ENCODE data around the gene TRIP10.
"Not testable (repeated sequence)": the region's sequence is repeated elsewhere in the genome, so short reads cannot be mapped to it uniquely, and the experiment has no call there.

The TRIP10 gene

DNA sequence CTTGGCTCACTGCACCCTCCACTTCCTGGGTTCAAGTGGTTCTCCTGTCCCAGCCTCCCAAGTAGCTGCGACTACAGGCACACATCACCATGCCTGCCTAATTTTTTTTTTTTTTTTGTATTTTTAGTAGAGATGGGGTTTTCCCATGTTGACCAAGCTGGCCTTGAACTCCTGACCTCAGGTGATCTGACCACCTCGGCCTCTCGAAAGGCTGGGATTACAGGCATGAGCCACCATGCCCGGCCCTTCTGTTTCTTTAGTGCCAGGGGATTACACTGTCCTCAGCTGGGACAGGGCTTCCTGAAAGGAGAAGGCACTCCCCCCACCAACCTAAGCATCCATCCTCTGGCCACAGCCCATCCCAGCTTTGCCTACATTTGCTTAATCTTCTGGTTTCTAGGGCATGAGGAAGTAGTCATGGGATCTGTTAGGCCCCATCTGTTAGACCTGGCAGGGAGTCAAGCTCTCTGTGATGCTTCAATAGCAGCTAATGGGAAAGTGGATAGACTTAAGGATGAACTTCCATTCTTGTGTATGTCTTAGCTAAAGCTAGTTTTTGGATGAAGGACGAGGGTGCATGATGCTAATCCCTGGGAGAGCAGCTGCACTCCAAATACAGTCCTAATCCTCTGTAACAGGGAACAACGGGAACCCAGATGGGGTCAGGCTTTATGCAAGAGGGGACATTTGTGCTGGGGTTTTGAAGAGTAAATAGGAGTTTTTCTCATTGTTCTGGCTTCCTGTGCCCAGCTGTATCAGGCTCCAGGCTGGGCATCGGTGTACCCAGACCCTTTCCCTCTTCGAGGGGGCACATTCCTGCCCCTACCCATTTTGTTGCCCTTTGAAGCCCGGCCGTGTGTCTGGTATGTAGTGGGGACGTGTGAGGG lies 35.6 kb downstream of the TRIP10 start:
- intact Hi-C loops (cut with DNase I) = no loop called here
- DNase-seq = no peak

DNA sequence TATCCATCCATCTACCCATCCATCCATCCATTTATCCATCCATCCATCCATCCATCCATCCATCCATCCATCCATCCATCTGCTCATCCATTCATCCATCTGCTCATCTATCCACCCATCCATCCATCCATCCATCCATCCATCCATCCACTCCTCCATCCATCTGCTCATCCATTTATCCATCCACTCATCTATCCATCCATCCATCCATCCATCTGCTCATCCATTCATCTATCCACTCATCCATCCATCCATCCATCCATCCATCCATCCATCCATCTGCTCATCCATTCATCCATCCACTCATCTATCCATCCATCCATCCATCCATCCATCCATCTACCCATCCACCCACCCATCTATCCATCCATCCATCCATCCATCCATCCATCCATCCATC lies 36.6 kb downstream of the TRIP10 start:
- intact Hi-C loops (cut with DNase I); DNase-seq: not testable (repeated sequence)

DNA sequence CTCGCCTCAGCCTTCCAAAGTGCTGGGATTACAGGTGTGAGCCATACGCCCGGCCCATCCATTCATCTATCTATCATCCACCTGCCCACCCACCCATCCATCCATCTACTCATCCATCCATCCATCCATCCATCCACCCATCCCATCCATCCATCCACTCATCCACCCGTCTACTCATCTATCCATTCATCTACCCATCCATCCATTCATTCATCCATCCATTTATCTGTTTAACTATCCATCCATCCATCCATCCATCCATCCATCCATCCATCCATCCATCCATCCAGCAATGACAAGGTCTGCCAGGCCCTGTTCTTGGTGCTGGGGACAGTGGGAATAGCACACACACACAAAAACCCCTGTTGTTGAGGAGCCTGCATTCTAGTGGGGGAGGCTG lies 37.5 kb downstream of the TRIP10 start:
- intact Hi-C loops (cut with DNase I) = no loop called here
- DNase-seq = no peak

DNA sequence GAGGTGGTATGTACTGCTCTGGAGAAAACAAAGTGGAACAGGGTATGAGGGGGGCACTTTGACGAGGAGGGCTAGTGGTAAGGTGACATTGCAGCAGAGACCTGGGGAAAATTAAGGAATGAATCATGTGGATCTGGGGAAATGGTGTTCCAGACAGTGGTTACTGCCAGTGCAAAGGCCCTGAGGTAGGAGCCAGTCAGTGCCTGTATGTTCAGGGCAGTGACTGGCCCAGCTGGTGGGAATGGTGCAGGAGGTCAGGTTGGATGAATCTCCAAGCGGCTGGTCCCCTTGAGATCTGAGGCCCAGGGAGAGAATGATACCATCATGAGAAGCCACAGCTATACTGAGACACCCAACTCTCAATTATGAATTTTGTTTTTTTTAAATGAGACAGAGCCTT lies 38.0 kb downstream of the TRIP10 start:
- intact Hi-C loops (cut with DNase I) = no loop called here
- DNase-seq = no peak

DNA sequence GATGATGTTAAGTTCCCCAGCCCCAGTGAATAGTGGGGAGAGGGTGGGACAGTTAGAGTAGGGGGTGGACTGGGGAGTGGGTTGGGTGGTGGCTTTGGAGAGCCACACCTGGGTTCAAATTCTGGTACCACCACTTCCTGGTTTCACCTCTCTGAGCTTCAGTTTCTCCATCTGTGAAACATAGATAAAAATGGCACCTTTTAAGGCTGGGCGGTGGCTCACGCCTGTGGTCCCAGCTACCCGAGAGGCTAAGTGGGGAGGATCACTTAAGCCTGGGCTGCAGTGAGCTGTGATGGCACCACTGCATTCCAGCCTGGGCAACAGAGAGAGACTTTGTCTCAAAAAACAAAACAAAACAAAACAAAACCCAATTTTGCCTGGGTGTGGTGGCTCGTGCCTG lies 38.9 kb downstream of the TRIP10 start:
- intact Hi-C loops (cut with DNase I) = no loop called here
- DNase-seq = no peak

DNA sequence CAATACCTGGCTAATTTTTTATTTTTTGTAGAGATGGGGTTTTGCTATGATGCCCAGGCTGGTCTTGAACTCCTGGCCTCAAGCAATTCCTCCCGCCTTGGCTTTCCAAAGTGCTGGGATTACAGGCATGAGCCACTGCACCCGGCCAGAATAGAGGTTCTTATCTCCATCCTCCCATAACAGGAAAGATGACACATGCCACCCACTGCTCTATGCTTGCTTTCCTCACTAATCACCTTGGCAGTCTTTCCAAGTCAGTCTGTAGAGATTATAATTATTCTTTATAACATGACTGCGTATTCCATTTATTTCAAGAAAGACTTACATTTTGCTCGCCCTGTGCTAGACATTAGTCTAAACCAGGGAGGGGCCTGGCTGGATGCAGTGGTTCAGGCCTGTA lies 39.7 kb downstream of the TRIP10 start:
- intact Hi-C loops (cut with DNase I) = no loop called here

DNA sequence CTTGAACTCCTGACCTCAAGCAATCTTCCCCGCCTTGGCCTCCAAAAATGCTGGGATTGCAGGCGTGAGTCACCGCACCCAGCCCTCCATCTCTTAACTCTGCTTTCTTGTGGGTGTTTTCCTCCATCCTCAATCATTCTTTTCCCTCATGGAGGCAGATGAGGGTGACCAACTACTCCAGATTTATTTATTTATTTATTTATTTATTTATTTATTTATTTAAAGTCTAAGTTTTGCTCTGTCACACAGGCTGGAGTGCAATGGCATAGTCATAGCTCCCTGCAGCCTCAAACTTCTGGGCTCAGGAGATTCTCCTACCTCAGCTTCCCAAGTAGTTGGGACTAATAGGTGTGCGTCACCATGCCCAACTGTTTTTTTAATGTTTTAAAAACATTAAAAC lies 47.9 kb downstream of the TRIP10 start:
- intact Hi-C loops (cut with DNase I) = no loop called here
- DNase-seq = no peak

More for the DNA sequence above, 39.7 kb downstream of the TRIP10 start:
- no peak for DNase-seq

DNA sequence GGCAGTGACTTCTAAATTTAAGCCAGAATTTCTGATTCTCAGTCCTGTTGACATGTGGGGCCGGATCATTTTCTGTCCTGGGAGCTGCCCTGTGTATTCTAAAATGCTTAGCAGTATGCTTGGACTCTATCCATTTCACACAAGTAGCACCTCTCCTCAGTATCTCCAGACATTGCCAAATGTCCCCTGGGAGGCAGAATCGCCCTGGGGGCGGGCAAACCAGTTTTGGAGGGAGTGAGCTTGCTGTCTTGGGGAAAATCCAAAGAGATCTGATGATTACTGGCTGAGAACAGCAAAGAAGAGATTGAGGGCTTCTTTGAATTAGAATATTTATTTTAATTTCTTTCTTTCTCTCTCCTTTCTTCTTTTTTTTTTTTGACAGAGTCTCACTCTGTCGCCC lies 49.4 kb downstream of the TRIP10 start:
- intact Hi-C loops (cut with DNase I) = no loop called here
- no peak for DNase-seq

DNA sequence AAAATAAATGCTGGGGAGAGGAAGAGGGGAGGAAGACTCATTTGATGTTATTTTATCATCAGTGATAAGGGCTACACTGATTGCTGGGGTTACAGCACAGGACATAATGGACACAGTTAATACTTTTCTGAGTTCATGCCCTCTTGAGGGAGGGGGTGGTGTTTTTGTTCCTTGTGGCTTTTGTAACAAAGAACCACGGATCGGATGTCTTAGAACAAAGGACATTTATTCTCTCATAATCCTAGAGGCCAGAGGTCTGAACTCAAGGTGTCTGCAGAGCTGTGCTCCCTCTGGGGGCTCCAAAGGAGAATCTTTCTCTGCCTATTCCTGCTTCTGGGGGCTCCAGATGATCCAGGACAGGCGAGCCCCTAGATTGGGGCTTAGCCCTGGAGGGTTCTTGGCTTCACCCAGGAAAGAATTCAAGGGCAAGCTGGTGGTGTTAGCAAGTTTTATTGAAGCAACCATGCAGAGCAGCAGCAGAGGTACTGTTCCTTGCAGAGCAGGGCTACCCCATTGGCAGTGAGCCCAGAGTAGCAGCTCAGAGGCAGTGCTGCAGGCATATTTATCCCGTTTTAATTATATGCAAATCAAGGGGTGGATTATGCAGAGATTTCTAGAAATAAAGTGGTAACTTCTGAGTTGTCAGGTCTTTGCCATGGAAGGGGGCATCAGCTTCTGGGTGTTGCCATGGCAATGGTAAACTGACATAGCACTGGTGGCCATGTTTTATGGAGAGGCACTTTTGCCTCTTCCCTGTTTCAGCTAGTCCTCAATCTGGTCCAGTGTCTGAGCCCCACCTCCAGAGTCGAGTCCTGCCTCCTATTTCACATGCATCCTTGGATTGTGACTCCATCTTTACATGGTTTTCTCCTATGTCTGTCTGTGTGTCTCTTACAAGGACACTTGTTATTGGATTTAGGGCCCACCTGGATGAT lies 51.0 kb downstream of the TRIP10 start:
- intact Hi-C loops (cut with DNase I) = no loop called here
- no peak for DNase-seq

DNA sequence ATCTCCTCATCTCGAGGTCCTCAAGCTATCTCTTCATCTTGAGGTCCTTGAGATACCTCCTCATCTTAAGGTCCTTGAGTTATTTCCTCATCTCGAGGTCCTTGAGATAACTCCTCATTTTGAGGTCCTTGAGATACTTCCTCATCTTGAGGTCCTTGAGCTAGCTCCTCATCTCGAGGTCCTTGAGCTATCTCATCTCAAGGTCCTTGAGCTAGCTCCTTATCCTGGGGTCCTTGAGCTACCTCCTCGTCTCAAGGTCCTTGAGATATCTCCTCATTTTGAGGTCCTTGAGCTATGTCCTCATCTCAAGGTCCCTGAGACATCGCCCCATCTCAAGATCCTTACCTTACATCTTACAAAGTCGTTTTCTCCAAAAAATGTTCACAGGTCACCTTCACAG lies 51.8 kb downstream of the TRIP10 start:
- DNase-seq = no peak
- intact Hi-C loops (cut with DNase I) = no loop called here

DNA sequence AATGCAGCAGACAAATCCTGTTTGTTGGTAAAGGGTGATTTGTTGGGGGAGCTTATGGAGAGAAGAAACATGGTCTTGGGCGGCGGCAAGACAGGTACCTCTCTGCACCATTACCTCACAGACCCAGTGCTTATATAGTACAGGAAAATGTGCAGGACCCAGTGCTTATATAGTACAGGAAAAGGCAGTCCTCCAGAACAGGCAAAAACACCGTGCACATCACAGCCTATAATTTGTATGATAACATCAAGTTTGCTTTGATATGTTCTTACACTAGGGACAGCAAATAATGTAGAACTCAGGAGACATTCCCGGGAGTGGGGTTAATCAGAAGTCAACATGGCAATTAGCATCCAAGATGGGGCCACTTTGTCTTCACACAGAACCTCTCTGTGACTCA lies 53.9 kb downstream of the TRIP10 start:
- intact Hi-C loops (cut with DNase I) = no loop called here
- no peak for DNase-seq

DNA sequence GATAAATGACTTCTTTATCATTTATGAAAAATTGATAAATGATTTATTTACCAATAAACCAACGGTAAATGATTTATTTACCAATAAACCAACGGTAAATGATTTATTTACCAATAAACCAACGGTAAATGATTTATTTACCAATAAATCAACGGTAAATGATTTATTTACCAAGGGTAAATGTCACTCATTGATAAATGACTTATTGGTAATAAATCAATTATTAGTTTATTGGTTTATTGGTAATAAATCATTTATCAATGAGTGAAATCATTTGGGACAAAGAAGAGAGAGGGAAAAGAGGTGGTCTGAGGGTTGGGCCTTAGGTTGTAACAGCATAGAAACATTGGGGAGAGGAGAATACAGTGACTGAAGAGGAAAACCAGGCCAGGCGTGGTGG lies 54.5 kb downstream of the TRIP10 start:
- intact Hi-C loops (cut with DNase I) = no loop called here
- DNase-seq = no peak

DNA sequence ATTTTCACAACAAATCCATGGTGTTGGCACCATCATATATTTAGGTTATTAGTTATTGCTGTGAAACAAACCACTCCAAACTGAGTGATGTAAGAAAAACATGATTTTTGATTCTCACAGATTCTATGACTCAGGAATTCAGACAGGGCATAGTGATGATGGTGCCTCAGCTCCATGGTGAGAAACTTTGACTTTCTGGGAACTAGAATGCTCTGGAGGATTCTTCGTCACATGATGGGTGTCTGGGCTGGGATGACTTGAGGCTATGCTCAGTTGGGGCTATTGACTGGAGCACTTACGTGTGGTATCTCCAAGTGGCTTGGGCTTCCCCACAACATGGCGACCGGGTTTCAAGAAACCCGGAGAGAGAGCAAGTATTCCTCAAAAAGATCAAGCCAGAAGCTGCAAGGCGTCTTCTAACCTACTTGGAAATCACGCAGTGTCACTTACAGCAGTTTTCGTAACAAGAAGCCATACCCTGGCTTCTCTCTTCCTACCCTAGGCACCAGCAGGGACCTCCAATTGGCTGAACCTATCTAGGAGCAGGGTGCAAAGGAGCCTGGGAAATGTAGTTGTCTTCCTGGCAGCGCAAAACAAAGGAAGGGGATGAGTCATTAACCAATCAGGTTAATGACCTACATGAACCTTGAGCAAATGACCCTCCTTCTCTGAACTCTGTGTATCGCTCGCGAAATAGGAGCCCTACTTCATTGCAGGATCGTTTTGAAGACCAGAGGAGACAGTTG lies 55.4 kb downstream of the TRIP10 start:
- intact Hi-C loops (cut with DNase I) = no loop called here
- no peak for DNase-seq

DNA sequence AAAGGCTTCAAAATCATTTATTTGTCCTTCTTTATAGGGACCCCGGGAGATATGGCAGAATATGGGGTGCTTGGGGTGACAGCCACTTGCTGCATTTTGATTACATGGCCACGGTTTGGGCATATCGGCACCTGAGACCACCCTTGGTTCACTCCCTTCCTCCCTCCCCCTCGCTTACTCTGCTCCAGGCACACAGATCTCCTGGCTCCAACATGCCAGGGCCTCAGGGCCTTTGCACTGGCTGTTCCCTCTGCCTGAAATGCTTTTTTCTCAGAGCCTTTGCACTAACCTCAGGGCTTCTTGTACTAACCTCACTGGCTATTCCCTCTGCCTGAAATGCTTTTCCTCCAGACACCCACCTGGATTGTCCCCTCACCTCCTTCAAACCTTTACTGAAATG lies 56.8 kb downstream of the TRIP10 start:
- no peak for DNase-seq
- intact Hi-C loops (cut with DNase I) = no loop called here

DNA sequence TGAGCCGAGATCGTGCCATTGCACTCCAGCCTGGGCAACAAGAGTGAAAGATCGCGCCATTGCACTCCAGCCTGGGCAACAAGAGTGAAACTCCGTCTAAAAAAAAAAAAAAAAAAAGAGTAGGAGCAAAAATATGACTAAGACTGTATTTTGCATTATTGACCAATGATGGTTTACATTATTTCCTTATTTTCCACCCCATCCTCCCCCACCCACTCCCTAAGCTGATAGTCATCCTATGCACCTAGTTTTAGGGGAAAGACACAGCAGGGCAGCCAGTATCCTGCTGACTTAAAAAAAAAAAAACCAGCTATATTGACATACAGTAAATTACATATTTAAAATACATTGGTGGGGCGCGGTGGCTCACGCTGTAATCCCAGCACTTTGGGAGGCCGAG lies 58.2 kb downstream of the TRIP10 start:
- intact Hi-C loops (cut with DNase I) = no loop called here
- DNase-seq = no peak

DNA sequence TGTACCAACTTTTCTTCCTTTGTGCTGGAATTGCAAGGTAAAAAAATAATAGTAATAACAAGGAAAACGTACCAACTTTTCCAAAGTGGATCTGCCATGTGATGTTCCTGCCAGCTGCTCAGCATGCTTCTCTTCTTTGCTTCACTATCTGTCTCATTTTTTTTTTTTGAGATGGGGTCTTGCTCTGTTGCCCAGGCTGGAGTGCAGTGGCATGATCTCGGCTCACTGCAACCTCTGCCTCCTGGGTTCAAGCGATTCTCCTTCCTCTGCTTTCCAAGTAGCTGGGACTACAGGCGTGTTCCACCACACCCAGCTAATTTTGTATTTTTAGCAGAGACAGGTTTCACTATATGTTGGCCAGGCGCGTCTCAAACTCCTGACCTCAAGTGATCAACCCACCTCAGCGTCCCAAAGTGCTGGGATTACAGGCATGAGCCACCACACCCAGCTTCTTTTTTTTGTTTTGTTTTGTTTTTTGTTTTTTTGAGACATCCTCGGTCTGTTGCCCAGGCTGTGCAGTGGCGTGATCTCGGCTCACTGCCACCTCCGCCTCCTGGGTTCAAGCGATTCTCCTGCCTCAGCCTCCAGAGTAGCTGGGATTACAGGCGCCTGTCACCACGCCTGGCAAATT lies 60.8 kb downstream of the TRIP10 start:
- intact Hi-C loops (cut with DNase I) = not testable (repeated sequence)

DNA sequence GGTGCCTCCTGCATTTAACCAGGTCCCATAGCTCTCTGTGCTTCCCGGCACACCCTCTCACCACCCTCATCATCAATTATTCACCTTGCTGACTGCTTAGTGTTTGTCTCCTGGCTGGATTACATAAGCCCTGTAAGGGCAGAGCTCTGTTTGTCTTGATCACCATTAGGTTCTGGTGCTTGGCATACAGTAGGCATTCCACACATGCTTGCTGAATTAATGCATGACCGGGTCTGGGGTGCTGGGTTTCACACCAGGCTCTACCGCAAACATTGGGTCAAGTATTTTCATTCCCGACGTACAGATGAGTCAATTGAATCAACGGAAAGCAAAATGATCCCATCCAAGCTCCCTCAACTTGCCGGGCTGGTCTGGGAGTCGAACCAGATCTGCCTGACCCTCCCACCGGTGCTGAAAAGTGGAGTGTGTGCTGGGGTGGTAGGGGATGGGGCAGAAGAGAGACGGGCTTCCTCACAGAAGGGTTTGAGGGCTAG lies 61.6 kb downstream of the TRIP10 start:
- DNase-seq = no peak
- intact Hi-C loops (cut with DNase I) = no loop called here

More for the DNA sequence above, 60.8 kb downstream of the TRIP10 start:
- DNase-seq = not testable (repeated sequence)

Measured in head of caudate nucleus (tissue), 42 donors.